Measurements from ENCODE around the gene SLC23A2.

Gene SLC23A2

DNA sequence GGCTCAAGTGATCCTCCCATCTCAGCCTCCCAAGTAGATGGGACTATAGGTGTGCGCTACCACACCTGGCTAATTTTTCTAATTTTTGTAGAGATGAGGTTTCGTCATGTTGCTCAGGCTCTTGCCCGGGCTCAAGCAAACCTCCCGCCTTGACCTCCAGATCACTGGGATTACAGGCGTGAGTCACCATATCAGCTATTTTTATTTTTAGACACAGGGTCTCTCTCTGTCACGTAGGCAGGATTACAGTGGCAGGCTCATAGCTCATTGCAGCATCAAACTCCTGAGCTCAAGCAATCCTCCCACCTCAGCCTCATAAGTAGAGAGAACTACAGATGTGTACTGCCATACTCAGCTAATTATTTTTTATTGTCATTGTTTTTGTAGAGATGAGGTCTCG, 41.7 kb downstream of the SLC23A2 start:
- no peak overlapping the region for H3K4me3 ChIP-seq (ENCODE audit: low read depth, low read length)
- TF ChIP-seq, protein P1, sequence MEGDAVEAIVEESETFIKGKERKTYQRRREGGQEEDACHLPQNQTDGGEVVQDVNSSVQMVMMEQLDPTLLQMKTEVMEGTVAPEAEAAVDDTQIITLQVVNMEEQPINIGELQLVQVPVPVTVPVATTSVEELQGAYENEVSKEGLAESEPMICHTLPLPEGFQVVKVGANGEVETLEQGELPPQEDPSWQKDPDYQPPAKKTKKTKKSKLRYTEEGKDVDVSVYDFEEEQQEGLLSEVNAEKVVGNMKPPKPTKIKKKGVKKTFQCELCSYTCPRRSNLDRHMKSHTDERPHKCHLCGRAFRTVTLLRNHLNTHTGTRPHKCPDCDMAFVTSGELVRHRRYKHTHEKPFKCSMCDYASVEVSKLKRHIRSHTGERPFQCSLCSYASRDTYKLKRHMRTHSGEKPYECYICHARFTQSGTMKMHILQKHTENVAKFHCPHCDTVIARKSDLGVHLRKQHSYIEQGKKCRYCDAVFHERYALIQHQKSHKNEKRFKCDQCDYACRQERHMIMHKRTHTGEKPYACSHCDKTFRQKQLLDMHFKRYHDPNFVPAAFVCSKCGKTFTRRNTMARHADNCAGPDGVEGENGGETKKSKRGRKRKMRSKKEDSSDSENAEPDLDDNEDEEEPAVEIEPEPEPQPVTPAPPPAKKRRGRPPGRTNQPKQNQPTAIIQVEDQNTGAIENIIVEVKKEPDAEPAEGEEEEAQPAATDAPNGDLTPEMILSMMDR (IDR thresholded peaks at IDR 0.05; ENCODE audit: borderline replicate concordance, insufficient read depth, low read depth, low read length): no peak

DNA sequence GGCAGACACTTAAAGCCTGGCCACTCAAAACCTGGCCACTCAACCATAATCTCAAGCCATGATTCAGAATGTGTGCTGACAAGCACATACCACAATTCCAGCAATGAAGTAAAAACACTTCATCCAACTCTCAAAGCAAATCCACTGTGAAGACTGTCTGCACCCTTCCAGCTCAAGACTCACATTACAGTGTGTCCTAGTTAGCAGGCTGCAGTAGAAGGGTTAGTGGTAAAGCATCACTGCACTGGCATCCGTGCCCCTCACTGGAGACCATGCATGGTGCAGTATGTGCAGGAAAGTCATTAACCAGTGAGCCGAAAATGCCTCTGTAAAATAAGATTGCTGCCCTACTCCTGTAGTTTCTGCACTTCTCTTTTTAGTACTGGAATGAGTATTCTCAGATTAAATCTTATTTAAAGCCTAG, 43.4 kb downstream of the SLC23A2 start:
- H3K4me3 ChIP-seq (ENCODE audit: low read depth, low read length): no peak overlapping the region
- TF ChIP-seq, protein P1 (IDR thresholded peaks at IDR 0.05; ENCODE audit: borderline replicate concordance, insufficient read depth, low read depth, low read length): no peak

DNA sequence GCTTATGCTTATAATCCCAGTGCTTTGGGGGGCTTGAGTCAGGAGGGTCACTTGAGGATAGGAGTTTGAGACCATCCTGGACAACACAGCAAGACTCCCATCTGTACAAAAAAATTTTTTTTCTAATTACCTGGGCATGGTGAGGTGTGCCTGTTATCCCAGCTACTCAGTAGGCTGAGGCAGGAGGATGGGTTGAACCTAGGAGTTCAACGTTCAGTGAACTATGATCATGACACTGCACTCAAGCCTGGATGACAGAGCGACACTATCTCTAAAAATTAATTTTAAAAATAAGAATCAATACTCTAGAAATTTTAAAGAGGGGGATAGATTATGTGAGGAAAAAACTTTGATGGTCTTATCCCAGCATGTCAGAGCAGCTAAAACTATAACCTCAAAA, 44.1 kb downstream of the SLC23A2 start:
- H3K4me3 ChIP-seq (ENCODE audit: low read depth, low read length): no peak overlapping the region
- TF ChIP-seq, protein P1 (IDR thresholded peaks at IDR 0.05; ENCODE audit: borderline replicate concordance, insufficient read depth, low read depth, low read length): no peak

DNA sequence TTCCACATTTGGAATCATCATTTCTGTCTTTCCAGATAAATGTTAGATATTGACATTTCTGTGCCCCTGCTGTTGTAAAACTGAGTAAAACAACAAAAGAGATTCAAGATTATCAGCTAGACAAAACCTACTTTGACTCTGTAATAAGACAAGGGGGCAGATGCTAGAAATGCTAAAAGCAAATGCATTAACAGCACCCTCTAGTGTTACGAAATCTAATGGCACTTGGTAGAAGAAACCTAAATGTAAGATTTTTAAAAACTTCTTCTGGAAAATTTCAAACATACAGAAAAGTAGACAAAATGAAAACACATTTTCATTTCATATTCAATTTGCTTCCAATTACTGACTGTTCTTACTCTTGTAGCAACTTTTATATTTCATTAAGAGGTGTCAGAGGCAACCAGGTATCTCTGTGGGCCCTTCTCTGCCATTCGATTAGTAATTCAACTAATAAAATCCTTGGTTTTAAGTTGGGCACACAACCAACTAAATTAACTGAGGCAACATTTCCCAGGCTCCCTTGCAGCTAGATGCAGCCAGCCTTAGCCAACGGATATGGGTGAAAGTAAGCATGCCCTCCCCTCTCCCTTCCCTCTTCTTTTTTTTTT, 45.0 kb downstream of the SLC23A2 start:
- TF ChIP-seq, protein P1 (IDR thresholded peaks at IDR 0.05; ENCODE audit: borderline replicate concordance, insufficient read depth, low read depth, low read length): peak; percentile 57; the same call in 1 of the 2 replicates
- no peak overlapping the region for H3K4me3 ChIP-seq (ENCODE audit: low read depth, low read length)

DNA sequence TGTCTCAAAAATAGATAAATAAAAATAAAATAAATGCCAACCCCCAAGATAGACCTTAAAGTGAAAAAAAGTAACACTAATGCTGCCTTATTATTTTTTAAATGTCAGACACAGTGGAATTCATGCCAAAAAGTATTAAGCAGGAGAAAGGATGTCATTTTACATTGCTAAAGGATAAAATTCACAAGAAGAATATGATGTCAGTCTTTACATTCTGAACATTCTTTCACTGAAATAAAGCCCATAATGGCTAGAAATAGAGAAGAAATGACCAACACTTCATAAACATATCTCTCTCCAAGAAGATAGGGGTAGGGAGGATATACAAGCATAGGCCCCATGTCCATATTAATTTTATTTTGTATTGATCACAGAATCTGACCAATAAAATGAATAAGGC, 47.4 kb downstream of the SLC23A2 start:
- TF ChIP-seq, protein P1 (IDR thresholded peaks at IDR 0.05; ENCODE audit: borderline replicate concordance, insufficient read depth, low read depth, low read length): no peak
- no peak overlapping the region for H3K4me3 ChIP-seq (ENCODE audit: low read depth, low read length)

DNA sequence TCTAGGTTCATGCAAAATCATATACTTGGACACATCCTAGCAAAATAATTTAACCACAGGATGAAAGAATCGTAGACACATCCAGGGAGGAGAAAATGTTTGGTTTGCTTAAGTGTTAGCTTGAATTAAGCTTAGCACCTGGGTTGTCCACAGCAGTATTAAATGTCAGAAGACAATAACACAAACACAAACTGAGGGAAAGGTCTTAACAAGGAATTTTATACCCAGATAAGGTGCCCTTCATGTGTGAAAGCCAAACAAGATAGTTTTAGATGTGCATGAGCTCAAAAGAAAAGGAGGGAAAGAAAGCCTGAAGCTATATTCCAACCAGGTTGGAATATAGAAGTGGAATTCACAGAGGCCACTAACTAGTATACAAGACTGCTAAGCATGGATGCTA, 49.1 kb downstream of the SLC23A2 start:
- TF ChIP-seq, protein P1 (IDR thresholded peaks at IDR 0.05; ENCODE audit: borderline replicate concordance, insufficient read depth, low read depth, low read length): no peak

DNA sequence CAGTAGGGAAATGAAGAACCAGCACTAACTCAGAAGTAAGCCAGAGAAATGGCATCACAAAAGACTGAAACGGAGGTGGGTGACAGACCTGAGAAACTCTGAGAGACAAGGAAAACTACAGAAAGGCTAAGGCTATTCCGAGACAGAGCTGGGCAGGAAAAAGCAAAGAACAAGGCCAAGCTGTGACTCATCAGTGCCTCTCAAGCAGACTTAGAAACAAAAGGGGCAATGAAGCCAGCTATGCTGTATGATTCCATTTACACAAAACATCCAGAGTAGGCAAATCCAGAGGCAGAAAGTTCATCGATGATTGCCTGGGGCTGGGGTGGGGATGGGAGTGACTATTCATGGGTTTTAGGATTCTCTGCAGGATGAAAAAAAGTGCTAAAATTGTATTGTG, 50.0 kb downstream of the SLC23A2 start:
- TF ChIP-seq, protein P1 (IDR thresholded peaks at IDR 0.05; ENCODE audit: borderline replicate concordance, insufficient read depth, low read depth, low read length): no peak

More for the DNA sequence above, 49.1 kb downstream of the SLC23A2 start:
- no peak overlapping the region for H3K4me3 ChIP-seq (ENCODE audit: low read depth, low read length)

More for the DNA sequence above, 50.0 kb downstream of the SLC23A2 start:
- H3K4me3 ChIP-seq (ENCODE audit: low read depth, low read length): no peak overlapping the region
